Measurements from ENCODE around the gene CDK6. TPM values are rescaled to one million over a fixed set of nuclear protein-coding genes. Genes with fewer than 3 reads are reported as not detected.

Gene CDK6
- total and polyA plus RNA-seq, 9 of the 15 experiments (the other 6 are each of a cell fraction or from before 2014, with no cell fraction given): 7.6 to 109 (median 44.4) TPM

GRCh38 chr7:92634924-92635519 lies 201.4 kb downstream of the CDK6 start (continued):
- no peak for TF ChIP-seq MNT (conservative IDR thresholded peaks at IDR 0.05)
- no peak for TF ChIP-seq FOXJ3 (CRISPR knock-in tag; IDR thresholded peaks at IDR 0.05)
- TF ChIP-seq POLR3A (IDR thresholded peaks at IDR 0.05; ENCODE audit: borderline replicate concordance, extremely low read depth, insufficient read depth, insufficient read length): no peak
- no peak for TF ChIP-seq ELF2 (CRISPR knock-in tag; IDR thresholded peaks at IDR 0.05)
- no peak for TF ChIP-seq PHF8 (IDR thresholded peaks at IDR 0.05; ENCODE audit: borderline replicate concordance, low read length)
- TF ChIP-seq CHCHD3 (CRISPR knock-in tag; IDR thresholded peaks at IDR 0.05): no peak
- TF ChIP-seq SRSF3 (IDR thresholded peaks at IDR 0.05; ENCODE audit: insufficient read depth, low read length): no peak
- TF ChIP-seq HES1 (IDR thresholded peaks at IDR 0.05; ENCODE audit: low read depth): no peak
- no peak for TF ChIP-seq KLF13 (tag; IDR thresholded peaks at IDR 0.05; ENCODE audit: borderline replicate concordance, low read depth)
- no peak for TF ChIP-seq TBL1XR1 (IDR thresholded peaks at IDR 0.05; ENCODE audit: low read length in 2 of 2)
- TF ChIP-seq HNRNPK (IDR thresholded peaks at IDR 0.05; ENCODE audit: low read depth, low read length, poor library complexity, severe bottlenecking): no peak
- no peak for TF ChIP-seq ZNF655 (CRISPR knock-in tag; IDR thresholded peaks at IDR 0.05)
- no peak for TF ChIP-seq RFX1 (IDR thresholded peaks at IDR 0.05)
- peak; percentile 78 for TF ChIP-seq FOSL1 (tag; conservative IDR thresholded peaks at IDR 0.05)
- no peak for TF ChIP-seq ZNF347 (CRISPR knock-in tag; IDR thresholded peaks at IDR 0.05; ENCODE audit: low read depth)
- no peak for TF ChIP-seq TCF15 (CRISPR knock-in tag; IDR thresholded peaks at IDR 0.05)

Measured in K562 (cell line).